GM20000 (cell line): Measurements from ENCODE around the gene CAP2.

Source experiments
- DNase-seq: peaks from one replicate; pipeline ENCODE4 v3.0.0; 2012; ENCODE audit warnings: low spot score
- TF ChIP-seq, protein P1 (sequence below): IDR thresholded peaks from 2 replicates; pipeline ENCODE4 v1.5.1; 2012; ENCODE audit warnings: mild to moderate bottlenecking, control low read depth; ENCODE audit errors: extremely low read depth, missing control alignments

The CAP2 gene

DNA sequence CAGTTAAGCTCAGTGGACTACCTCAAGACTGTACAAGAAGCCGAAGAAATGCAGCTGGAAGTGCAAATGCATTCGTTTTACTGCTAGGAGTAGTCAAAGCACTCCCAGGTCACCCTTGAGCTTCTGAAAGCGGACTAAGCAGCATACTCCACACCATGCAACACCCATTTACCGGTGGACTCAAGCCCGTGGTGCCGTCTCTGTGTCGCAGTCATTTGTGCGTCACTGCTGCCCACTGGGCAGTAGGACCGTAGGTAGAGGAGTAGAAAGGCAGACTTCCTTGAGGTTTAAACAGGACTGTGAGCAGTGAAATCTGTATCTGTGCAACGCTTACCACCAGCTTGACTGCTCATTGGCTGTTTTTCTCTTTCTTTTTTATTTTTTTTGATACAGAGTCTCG lies 117.7 kb downstream of the CAP2 start:
- TF ChIP-seq, protein P1, sequence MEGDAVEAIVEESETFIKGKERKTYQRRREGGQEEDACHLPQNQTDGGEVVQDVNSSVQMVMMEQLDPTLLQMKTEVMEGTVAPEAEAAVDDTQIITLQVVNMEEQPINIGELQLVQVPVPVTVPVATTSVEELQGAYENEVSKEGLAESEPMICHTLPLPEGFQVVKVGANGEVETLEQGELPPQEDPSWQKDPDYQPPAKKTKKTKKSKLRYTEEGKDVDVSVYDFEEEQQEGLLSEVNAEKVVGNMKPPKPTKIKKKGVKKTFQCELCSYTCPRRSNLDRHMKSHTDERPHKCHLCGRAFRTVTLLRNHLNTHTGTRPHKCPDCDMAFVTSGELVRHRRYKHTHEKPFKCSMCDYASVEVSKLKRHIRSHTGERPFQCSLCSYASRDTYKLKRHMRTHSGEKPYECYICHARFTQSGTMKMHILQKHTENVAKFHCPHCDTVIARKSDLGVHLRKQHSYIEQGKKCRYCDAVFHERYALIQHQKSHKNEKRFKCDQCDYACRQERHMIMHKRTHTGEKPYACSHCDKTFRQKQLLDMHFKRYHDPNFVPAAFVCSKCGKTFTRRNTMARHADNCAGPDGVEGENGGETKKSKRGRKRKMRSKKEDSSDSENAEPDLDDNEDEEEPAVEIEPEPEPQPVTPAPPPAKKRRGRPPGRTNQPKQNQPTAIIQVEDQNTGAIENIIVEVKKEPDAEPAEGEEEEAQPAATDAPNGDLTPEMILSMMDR = no peak
- no peak for DNase-seq

DNA sequence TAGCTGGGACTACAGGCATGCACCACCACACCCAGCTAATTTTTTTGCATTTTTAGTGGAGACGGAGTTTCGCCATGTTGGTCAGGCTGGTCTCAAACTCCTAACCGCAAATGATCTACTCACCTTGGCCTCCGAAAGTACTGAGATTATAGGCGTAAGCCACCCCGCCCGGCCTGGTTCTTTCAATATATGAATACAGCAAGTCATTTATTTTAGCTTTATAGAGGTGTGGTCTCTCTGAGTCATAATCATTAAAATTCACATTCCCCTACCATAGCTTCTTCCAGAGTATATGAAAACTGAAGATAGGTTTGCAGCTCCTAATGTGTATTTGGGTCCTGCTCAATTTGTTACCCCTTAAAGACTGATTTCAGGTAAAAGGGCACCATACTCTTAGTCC lies 118.2 kb downstream of the CAP2 start:
- TF ChIP-seq, protein P1 = no peak
- DNase-seq = no peak

DNA sequence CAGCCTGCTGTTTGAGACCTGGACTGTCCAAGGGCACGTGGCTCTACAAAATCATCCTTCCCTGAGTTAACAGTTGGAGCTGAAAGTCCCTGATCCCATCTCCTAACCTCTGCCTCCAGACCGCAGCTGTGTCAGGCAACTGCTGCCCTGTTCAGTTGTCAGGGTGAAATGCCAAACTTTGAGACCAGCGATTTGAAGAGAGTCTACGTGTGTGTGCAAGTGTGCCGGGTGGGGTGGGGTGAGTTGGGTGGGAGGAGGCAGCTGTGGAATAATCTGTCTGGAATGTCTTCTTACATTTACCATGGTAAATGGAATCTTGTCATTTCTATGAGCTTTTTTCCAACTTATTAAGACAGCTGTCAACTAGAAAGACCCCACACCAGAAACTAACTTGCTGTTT lies 125.7 kb downstream of the CAP2 start:
- DNase-seq = no peak
- TF ChIP-seq, protein P1 = no peak

DNA sequence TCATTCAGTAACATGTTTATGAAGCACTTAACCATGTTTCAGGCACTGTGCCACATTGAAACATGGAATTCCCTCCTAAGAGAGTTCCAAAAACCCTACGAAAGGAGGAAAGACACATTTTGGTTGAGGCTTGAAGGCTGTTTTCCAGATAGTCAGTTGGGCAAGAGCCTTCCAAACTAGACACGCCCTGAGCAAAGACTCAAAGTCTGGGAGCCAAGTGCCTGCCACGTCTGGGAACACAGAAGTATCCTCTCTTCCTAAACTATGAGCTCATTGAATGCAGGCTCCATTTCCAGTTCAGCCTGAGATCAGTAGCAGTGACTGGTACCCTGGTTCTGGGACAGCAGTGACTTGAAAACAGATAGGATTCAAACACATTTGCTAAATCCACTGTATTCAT lies 132.2 kb downstream of the CAP2 start:
- no peak for DNase-seq
- TF ChIP-seq, protein P1 = no peak

DNA sequence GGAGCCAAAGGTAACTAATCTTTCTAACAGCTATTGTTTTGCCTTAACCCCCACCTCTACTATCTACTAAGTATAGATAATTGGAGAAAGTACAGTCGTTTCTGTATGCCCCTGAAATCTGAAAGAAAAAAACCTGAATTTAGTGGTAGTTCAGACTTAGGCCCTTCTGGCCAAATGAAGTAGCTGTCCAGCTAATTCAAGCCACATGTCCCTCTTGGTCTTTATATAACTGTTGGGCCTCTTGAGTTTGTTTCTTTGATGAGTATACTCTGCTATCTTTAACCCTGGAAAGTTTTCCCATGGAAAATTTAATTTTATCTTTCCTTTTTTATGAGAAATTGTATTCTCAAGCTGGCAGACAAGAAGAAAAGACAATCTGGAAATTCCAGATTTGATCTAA lies 133.7 kb downstream of the CAP2 start:
- DNase-seq = no peak
- TF ChIP-seq, protein P1 = no peak

DNA sequence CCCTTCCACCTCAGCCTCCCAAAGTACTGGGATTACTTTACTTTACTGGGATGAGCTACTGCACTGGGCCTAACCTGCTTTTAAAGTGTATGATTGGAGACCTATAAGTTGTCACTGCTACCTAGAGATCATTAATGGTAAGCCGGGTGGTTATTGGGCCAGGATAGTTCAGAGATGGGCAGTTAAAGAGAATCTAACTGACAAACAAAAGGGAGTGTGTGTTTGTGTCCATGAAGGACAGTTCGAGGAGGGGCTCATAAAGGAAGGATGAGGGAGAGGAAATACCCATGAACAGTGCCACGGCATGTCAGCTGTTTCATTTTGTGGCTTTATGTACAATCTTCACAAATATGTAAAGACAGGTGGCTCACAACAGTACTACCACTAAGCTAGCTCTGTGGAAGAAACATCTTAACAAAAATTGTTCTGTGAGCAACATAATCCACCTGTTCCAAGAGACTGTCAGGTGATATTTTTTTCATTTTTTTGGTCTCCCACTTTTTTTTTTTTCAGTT lies 137.0 kb downstream of the CAP2 start:
- no peak for DNase-seq
- TF ChIP-seq, protein P1 = no peak

DNA sequence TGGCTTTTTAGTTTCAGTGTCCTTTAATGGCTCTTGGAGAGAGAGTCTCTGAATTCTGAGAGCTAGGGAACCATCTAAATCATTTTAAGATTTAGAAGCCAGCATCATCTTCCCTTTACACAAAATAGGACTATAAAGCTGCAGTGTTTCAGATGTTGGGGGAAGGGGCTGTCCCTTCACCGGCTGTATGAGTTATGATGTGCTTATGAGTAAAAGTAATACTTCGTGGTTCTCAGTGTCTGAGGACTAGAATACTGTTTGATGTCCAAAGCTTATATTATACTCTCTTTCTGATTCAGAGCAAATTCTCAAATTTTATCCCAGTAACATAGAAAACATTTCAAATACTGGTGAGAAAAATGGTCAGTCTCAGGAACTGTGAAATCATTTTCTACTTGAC lies 143.2 kb downstream of the CAP2 start:
- peak; percentile 34 for DNase-seq
- TF ChIP-seq, protein P1 = no peak
